HG02571 (cell line): ENCODE results near the gene AADACL4.

ENCODE experiments used
- ATAC-seq: cut with Tn5 transposase; IDR thresholded peaks from one replicate; pipeline ENCODE4 v1.9.1; 2021; ENCODE audit warnings: mild to moderate bottlenecking, moderate library complexity; ENCODE audit not compliant: unreplicated experiment

Gene AADACL4

DNA sequence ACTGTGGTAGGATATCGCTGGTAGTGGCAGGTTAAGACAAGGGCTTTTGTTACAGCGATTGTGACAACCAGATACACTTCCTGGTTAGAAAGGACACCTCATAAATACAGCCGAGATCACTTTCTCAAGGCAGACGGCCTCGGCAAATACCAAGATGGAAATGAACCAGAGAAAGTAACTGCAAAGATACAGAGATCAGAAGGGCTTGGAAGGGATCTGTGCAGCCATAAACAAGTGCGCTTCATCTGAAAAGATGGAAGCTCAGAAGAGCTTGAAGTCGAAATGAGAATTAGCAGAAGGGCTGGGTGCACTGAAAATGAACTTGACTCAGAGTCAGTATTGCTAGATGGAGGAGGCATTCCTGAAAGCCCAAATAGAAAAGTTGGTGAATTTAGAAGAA, 32.9 kb upstream of the AADACL4 start:
- ATAC-seq = no peak

DNA sequence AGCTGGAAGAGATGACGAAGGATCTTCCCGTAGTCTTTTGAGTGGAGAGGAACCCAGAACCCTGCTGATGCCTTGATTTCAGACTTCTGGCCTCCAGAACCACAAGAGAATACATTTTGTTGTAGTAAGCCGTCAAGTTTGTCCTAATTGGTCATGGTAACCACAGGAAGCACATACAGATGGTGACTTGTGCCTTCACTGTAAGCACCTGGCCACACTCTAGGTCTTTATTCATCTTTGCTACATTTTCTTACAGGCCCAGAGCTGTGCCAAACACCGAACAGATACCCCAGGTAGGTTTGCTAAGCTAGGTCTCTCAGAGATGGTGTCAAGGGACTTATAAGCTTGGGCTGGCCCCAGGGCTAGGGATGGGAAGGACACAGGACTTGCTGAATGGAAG, 30.7 kb upstream of the AADACL4 start:
- no peak for ATAC-seq

DNA sequence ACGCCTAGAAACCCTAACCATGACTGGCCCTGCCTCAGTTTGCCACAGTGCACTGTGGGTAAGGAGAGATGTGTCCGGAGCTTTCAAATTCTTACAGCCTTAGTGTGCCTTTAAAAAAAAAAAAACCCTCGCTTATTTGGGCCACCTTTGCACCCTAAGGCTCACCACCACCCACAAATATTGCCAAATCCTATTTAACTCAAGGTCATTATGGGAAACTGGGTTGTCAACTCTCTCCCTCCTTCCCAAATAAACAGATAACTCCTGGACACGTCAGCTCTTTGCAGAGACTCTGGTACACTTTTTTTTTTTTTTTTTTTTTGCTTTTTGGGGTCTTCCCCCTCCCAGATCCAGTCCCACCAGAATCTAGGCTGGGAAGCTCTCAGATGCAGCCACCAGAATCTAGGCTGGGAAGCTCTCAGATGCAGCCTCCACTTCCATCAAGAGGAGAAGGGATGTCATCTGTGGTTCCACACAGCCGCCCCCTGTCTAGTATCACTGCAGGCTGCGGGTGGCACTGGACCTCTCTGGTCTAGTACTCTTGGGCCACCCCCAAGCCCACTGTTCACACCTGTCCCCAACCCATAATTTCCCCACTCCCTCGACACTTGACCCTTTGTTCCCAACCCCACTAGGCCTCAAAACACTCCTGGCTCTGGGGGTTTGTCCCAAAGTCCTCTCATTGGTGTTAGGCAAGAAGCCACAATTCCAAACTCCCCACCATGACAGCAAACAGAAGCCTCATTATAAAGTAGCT, 29.3 kb upstream of the AADACL4 start:
- ATAC-seq = no peak

DNA sequence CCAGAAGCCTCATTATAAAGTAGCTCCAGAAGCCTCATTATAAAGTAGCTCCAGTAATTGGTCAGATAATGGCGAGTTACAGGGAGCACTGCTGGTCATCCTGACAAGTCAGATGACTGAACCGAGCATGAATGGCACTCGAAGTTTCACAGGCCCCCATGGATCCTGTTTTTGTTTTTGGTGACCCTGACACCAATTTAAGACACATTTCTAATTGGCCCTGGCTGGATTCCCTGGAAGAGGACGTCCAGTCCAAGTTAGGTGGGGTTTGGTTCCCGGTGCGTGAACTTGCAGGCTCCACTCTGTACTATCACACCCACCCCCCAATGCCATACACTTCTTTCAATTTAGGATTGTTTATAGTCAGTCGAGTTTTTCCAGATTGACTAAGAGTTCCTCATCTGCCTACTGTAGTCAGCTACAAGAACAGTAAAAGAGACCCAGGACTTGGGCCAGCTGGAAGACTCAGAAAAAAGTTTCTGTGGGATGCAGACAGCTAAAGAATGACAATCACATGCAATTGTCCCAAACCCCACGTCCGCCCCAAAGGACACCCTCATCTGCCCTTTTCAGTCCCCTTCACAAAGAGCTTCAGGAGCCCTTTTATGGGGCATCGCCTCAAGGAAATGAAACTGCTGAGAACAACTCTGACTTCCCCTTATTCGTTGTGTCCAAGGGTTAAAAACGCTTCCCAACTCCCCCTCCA, 28.6 kb upstream of the AADACL4 start:
- no peak for ATAC-seq

DNA sequence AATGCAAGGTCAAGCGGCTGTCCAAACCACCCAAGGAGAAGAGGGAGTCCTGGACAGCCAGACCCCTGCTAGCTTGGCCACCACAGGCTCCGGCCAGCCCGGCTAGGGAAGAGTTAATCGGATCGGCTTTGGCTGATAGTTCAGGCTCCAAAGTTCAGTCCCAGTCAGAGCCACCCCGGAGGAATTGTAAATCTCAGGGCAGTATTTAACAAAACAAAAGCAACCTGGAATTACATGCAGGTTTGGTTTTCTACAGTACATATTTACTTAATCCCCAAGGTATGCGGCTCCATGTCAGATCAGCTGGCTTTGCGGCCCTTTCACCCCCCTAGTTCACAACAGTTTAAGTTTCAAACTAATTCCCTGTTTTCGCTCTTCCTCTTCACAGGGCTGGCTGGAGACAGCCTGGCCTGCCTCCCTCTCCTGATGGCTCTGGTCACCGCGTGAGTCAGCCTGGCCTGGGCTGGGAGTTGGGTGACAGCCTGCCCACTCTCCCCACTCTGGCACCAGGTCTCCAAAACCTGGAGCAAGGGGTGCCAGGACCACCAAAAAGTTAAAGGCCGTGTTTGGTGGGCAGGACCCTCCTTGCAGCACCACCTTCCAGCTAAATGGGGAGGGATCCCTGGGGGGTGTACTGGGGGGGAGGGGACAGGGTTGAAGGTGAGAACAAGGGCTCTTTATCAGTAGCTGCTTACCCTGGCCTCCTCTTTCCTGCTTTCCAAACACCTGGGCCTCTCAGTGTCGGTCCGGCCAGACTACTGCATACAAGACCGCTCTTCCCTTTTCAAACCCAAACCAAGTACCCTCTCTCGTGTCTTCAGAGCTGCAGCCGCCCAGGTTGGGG, 27.8 kb upstream of the AADACL4 start:
- no peak for ATAC-seq

DNA sequence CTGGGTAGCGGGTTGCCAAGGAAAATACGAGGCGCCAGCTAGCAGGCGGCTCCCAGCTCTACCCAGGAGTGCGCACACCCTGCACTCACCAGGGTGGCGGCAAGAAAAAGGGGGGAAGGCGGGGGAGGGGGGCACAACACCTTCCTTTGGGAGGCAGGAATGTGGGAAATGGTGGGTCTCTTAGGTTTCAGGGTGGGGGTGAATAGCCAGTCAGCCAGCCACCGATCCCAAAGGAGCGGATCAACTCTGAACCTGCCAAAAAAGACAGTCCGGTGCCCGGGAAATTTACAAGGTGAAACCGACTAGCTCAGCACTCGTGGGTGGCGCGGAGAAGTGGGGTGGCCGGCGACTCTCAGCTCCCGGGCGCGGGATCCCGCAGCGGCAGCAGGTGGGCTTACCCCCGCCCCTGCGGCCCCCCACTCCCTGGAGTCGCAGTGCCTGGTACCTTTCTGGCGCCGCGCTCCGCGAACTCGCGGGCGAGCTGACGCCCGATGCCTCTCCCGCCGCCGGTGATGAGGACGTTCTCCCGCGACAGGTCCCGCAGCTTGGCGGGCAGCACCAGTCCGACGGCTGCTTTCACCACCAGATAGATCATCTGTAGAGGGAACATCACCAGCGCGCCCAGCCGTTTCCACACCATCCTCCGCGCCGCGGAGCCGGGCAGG, 27.0 kb upstream of the AADACL4 start:
- ATAC-seq = no peak

DNA sequence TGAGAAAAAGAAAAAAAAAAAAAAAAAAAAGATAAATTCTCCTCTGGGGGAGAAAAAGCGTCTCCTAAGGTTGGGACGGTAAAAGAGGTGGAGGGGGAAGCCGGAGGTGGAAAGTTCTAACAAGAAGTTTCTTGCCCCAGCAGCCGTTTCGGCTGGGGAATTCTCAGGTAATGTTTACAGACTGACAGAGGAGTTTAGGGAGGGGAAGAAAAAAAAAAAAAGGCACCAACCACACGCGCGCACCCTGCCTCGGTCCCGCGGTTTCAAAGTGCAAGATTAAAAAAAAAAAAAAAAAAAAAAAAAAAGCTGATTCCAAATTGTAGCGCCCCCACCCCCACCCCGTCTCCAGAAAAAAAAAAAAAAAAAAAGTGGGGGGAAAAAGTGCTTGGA, 26.4 kb upstream of the AADACL4 start:
- no peak for ATAC-seq

DNA sequence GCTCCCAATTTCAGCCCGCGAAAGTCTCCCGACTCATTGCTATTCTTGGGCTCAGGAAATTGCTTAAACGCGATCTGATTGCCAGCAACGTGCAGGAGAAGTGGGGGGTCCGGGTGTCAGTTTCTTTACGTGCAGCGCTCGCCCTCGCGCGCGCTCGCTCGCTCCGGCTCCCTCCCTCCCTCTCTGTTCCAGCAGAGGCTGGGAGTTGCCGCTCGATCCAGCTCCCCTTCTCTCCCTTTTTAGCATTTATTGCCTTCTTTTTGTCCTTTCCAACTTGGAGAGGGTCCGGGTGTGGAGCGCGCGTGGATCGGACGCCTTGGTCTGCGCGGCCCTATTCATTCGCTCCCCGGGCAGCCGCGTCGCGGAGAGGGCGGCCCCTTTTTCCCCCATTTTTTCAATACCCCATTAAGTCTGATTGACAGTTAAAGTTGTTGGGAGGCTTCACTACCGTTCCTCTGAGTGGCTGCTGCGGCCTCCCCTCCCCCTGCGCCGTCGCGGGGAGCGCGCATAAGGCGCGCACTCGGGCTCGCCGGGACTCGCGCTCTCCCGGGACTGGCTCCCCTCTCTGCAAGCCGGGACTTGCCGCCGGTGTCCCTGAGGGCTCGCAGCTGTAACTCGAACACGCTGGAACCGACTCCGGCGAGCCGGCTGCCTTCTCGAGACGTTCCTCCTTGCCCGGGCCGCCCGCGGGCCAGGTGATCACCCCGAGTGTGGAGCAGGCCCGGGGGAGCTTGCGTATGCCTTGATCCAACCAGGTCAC, 25.8 kb upstream of the AADACL4 start, which contains the start of gene DHRS3:
DHRS3 (minus strand) TSS at position 310 of the 760 bp plus-strand sequence. CDS start 862 bp downstream, outside the sequence.
- no peak for ATAC-seq

DNA sequence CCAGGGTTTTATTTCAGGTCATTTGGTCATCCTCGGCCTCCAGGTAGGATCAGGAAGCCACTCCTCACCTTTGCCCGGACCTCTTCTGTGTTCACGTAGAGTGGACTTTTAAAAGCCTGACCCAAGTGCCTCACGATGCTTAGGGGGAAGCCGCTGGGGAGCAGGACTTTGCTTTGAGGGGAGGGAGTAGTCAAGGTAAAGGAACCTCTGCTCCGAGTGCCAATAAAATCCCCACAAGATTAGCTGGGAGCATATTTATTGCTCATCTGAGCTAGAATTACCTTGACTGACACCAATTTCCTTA, 25.3 kb upstream of the AADACL4 start:
- no peak for ATAC-seq

DNA sequence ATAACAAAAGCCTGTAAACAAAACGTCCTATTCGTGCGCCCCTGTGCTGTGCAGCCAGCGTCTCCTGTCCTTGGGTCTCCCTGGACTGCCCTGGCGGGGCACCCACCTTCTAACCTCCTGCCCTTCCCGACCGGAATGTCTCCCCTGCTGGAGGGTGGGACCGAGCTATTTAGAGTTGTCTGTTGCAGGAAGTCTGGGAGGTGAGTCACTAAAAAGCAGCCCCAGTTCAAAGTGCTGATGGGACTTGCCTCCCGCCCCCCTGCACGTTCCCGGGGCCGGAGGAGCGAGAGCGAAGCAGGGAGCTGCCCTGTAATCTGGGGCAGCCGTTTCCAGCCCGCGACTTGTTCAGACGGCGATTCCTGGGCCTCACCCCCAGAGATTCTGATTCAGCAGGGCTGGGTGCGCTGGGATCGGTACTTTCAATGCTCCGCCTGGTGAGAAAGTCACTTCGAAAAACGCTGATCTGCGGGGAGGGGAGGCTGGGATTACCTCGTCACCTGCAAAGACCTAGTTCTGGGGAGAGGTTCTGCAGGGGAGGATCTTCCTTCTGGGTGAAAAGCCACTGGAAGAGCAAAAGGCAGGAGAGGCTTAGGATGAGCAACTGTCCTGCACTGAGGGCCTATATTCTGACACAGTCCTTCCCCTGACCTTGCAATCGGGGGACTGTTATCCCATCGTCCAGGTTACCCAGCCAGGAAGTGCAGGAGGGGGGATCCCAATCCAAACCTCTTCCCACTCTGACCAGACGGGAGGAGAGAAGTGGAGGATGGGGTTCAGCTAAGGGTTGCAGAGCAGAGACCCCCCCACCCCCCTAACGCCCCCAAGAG, 24.7 kb upstream of the AADACL4 start:
- no peak for ATAC-seq

DNA sequence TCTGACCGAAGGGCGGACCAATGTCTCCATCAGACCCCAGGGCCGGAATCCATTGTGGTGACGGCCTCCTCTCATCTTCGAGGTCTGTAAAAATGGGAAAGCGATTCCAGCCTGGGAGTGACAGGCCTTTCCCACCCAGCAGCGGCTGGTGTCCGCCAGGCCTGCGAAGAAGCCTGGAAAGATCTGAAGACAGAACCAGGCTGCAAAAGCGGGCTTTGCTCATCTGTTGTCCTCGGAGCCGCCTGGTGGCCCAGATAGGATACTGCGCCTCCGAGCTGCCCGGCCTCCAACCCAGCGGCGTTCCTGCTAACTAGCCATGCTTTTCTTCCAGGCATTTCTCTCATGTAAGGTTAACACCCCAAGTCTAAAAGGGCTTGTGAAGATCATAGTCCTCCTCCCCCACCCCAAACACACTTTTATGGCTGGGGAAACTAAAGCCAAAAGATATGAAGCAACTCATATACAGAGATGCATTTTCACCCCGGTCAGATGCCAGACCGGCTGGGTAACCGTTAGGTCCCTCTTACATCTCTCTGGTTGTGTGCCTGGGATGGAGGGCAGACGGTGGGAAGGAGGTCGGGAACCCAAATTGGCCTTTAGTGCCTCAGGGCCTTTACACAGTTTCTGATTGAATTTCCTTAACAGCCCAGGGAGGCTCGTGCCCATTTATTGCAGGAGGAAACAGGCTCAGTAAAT, 23.9 kb upstream of the AADACL4 start:
- peak; percentile 51 for ATAC-seq

DNA sequence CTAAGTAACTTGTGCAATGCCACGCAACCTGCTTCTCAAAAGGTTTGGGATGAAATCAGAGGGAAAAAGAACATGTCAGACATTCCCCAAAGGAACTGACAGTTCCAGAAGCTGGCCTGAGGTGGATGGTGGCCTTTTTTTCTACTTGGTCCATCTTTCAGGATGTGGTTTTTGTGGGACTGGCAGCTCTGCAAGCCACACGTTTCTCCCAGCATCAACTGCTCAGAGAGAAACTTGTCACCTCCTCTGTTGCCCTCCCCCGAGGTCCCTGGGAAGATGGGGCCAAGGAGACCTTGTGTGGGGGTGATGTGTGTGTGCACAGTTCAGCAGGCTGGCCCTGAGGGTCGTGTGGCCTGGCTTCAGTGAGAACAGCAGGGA, 23.4 kb upstream of the AADACL4 start:
- ATAC-seq = no peak

DNA sequence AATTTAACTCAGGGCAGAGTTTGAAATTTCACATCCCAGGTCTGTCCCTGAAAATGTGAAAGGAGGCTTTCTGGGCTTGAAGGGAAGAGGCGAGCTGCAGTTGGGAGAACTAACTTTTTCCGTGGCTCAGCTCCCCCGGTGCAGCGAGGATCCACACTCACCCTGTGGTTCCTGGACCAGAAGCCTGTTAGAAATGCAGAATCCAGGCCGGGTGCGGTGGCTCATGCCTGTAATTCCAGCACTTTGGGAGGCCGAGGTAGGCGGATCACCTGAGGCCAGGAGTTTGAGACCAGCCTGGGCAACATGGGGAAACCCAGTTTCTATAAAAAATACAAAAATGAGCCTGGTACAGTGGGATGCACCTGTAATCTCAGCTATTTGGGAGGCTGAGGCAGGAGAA, 23.0 kb upstream of the AADACL4 start:
- ATAC-seq = no peak

DNA sequence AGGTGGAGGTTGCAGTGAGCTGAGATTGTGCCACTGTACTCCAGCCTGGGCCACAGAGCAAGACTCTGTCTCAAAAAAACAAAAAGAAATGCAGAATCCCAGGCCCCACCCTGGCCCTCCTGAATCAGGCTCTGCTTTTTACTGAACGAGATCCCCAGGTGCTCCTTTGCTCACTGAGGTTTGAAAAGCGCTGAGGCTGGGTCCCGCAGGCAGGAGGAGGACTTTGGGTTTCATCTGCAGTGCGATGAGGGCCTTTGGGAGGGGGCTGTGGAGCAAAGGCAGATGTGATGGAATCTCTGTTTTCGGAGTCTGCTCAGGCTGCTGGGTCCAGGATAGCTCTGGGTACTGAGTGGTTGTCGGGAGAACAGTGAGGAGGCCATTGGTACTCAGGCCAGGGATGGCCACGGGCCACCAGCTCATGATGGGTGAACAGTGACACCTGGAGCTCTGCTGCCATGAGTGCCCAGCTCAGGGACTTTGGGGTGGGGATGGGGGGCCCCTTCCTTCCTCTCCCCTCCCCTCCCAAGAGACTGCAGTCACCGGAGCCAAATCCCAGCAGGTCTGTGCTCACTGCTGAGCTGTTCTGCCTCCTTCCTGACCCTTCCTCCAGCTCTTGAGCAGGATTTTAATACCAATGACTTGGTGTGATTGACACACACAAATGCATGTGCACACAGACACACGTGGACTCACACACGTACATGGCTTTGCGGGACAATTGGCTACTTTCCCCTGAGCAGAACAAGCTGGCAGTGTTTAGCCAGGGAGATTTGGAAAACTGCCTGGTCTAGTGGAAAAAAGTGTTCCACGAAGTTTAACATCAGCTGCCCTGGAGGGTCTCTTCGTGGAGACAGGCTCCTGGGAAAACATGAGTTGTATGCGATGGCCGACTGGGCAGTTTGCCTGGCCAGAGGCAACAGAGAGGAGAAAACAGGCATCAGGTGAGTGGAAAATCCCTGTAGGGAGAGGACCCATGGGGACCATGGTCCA, 22.2 kb upstream of the AADACL4 start:
- no peak for ATAC-seq

DNA sequence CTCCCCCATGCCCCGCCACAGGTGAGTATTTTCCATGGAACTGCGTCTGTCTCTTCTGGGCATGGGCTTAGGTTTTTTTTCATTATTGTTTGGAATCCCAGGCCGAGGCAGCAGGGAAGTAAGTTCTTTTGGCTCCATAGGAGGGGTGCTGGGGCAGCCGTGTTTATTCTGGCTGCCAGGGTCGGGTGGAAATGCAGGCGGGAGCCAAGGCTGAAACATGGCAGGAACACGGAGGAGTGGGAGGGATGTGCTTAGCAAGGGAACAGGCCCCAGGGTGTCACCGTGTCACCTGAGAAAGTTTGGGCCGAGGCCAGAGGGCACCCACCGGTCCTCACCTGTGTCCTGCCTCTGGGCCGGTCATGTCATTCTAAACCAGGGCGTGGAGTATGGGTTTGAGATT, 21.4 kb upstream of the AADACL4 start:
- no peak for ATAC-seq

DNA sequence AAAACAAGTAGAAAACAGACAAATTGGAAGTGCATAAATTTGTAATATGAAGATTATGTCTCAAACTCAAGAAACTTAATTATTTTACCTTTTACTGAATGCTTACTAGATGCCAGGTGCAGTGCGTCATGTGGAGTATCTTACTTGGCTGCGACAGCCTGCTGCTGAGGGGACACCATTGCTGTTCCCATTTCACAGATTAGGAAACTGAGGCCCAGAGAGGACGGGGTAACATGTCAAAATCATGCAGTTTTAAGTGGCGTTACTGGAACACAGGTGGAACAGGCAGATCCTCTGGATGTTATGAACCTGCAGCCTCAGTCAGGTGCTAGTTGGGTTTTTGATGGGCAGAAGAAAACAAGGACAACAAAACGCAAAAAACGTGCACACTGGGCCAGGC, 18.6 kb upstream of the AADACL4 start:
- no peak for ATAC-seq

DNA sequence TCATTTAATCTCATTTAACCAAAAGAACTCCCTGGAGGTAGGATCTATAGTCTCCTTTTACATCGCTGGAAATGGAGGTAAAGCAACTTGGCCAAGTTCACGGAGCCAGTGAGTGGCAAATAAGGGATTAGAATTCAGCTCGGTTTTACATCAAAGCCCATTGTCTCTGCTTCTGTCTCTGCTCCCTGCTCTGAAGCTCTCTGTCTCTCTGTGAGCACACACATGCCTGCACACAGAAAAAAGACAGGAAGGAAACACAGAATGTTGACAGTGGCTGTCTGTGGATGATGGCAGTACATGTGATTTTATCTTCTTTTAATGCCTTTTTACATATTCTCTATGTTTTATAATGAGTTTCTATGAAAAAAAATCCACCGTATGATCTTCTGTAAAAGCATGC, 17.0 kb upstream of the AADACL4 start:
- ATAC-seq = no peak

DNA sequence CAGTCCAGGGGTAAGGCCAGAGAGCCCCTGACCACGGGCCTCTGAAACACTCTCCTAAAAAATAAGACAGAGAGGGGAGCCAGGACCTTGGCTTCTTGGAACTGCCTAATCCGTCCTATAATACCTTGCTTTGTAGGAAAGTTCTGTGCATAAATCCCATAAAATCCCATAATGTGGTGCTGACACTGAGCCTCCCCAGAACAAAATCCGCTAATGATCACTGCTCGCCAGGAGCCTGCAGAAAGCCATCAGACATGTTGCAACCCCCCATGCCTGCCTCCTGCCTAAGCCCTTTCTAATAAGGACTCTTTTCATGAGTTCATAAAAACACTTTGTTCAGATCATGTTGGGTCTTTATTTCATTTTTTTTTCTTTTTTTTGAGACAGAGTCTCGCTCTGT, 16.6 kb upstream of the AADACL4 start:
- ATAC-seq = no peak
